GM19463 (cell line): ENCODE measurements around the gene AMOTL2.

Source experiments
- ATAC-seq: cut with Tn5 transposase; IDR thresholded peaks from one replicate; pipeline ENCODE4 v1.9.1; 2021; ENCODE audit warnings: mild to moderate bottlenecking, moderate library complexity; ENCODE audit not compliant: unreplicated experiment

The AMOTL2 gene

GRCh38 chr3:134366928-134367811, 7.1 kb downstream of the AMOTL2 start:
- no peak for ATAC-seq

GRCh38 chr3:134366221-134366927, 7.9 kb downstream of the AMOTL2 start:
- ATAC-seq: no peak

- no peak for ATAC-seq
Observed at GRCh38 chr3:134365766-134366065, 8.5 kb downstream of the AMOTL2 start.

- no peak for ATAC-seq
Observed at GRCh38 chr3:134364936-134365765, 9.1 kb downstream of the AMOTL2 start.

- ATAC-seq: no peak
Observed at GRCh38 chr3:134364061-134364935, 9.9 kb downstream of the AMOTL2 start.

- no peak for ATAC-seq
Observed at GRCh38 chr3:134363381-134363755, 10.9 kb downstream of the AMOTL2 start.

GRCh38 chr3:134362670-134363380, 11.4 kb downstream of the AMOTL2 start:
- no peak for ATAC-seq

DNA sequence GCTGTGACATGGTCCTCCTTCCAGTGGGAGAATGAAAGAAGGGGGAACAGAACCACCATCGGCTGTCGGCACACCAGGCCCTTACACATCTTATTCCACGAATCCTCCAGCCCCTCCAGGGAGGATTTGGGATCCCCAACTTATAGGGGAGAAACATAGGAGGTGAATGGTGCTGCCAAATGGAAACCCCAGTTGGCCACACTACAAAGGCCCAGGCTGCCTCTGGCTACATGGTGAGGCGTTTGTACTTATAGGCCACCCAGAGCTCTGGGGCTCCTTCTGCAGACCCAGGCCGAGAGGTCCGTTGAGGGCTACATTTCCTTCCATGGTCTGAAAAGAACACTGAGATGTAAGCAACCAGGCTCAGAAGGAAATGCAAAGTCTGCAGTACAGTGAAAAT, 12.0 kb downstream of the AMOTL2 start:
- ATAC-seq: no peak

DNA sequence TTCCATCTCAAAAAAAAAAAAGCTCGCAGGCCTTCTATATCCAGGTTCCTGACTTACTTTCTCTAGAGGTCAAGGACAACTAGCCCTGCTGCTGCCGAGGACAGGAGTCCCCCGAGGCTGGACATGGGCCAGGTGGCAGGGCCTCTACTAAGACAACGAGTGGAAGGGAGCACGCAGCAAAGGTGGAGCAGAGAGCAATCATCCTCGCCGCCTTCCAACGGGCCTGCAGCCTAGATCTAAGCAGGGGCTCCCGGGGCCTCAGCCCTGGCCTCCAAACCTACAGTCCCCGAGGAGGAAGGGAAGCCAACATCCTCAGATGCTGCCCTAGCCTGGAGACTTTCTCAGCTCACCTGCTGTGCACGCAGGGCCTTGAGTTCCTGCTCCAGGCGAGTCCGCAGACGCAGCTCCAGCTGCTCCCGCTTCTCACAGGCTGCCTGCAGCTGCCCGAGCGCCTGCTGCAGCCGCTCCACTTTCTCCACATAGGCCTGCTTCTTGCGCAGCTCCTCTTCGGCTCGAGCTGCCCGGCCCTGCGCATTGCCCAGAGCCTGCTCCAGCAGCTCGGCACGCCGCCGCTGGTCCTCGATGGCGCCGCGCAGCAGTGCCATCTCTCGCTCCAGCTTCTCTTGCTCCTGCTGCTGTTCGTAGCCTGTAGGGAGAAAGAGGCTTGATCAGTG, 12.9 kb downstream of the AMOTL2 start:
- ATAC-seq: no peak

DNA sequence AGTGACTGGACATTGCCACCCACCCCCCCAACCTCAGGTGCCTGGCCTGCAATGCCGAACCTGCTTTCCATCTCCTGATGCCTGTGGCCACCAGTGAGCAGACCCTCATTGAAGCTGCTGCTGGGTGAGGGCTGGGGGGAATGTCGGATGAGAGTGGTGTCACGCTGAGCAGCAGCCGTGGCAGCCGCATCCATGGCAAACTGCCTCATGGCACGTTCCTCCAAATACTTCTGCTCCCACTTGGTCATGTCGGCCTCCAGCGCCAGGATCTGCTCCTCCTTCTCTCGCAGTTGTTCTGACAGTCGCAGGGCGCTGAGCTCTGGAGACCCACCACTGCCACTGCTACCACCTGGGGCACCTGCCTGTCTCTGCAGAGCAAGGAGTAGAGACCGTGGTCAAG, 14.2 kb downstream of the AMOTL2 start:
- no peak for ATAC-seq

- ATAC-seq: no peak
Observed at GRCh38 chr3:134359121-134360010, 14.9 kb downstream of the AMOTL2 start.

DNA sequence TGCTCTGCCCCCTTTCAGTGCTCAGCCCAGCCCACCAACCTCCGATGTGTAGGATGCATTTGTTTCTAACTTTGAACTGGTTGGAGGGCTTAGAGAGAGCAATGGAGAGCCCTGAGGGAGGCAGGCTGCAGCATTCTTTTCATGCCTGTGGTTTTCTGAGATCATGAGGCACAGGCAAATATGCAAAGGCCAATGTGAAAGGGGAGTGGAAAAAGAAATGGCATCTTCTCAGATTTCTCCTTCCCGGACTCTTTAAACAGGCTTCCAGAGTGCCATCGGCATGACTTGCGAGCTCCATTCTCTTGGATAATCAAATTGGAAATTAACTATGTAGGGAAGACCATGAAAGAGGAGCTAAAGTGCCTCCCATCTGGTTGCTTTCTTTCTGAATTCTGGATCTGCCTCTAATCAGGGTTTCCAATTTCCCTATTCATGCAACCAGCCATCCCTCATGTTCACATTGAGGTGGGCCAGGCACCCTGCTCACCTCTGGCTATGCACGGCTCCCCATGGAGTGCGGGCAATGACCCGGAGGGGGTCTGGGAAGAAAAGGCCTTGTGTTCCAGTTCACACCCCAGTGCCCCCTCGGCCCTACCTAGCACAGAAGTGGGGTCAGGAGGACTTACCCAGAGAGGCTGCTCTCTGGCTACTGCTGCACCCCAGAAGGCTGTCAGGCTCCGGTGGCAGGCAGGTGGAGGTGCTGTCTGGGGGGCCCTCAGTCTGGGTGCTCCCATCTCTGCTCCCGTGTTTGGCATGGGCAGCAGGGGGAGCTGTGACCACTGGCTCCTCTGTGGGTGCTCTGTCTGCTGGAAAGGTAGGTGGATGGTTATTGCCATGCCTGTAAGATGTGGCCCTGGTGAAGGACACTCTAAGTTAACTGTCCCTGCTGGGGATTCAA, 16.1 kb downstream of the AMOTL2 start:
- no peak for ATAC-seq

GRCh38 chr3:134357261-134357913, 16.9 kb downstream of the AMOTL2 start:
- no peak for ATAC-seq

- ATAC-seq: no peak
Observed at GRCh38 chr3:134356411-134357040, 17.7 kb downstream of the AMOTL2 start.

- no peak for ATAC-seq
Observed at GRCh38 chr3:134355416-134355815, 18.8 kb downstream of the AMOTL2 start.

DNA sequence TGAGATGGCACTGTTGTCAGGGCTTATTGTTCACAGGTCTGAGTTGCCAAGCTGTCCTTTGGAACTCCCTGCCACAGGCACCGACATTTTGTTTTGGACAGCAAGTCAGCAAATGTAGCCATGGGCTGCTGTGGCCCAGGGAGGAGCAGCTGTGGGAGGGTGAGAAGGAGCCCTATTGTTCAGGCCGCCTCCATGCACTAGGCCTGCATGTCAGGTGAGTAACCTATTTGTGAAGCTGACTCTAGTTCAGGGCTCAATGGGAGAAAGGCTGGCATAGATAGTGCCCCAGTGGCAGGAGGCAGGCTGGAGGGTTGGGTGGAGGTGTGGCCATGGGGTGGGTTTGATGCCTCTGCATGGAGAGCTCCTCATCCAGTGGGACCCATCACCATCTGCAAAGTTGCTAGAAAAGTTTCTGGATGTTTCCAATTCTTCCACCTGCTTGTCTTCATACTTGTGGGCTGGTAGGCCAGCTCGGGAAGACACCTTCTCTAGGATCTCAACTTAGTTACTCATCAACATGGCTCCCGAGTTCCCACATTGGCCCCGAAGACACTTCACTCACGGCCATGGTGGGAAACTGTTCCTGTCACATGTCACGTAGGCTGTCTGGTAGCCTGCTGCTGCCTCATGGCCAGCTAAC, 19.5 kb downstream of the AMOTL2 start:
- no peak for ATAC-seq
